HFF-Myc (cell line): ENCODE data around the gene PTPN18.
A peak's percentile ranks its signal among the peaks of the same experiment; 100 is the strongest.

Experiments used
- DNase-seq: peaks from one replicate; pipeline ENCODE4 v3.0.0-alpha.2; 2011; ENCODE audit warnings: low read depth; ENCODE audit errors: extremely low read depth
- H3K4me3 ChIP-seq: replicated peaks from 2 replicates; pipeline ENCODE4 v1.5.1; 2011; ENCODE audit warnings: low read depth, mild to moderate bottlenecking, control low read depth, low read length
- TF ChIP-seq, protein P1 (sequence below): IDR thresholded peaks from 2 replicates; pipeline ENCODE4 v1.5.1; 2012; ENCODE audit warnings: mild to moderate bottlenecking, low read depth, low read length, control low read depth; ENCODE audit errors: missing control alignments

The PTPN18 gene

DNA sequence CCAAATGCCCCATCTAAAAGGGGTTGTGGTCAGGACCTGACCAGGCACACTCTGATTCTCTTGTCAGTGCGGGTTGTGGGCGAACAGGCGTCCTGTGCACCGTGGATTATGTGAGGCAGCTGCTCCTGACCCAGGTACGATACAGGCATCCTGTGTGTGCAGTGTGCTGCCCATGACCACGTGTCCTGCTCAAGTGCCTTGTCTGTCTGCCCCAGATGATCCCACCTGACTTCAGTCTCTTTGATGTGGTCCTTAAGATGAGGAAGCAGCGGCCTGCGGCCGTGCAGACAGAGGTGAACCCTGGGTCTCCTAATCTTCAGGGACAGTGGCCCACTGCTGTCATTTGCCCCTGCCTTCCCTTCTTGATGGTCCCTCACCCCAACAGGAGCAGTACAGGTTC lies 14.6 kb downstream of the PTPN18 start:
- TF ChIP-seq, protein P1, sequence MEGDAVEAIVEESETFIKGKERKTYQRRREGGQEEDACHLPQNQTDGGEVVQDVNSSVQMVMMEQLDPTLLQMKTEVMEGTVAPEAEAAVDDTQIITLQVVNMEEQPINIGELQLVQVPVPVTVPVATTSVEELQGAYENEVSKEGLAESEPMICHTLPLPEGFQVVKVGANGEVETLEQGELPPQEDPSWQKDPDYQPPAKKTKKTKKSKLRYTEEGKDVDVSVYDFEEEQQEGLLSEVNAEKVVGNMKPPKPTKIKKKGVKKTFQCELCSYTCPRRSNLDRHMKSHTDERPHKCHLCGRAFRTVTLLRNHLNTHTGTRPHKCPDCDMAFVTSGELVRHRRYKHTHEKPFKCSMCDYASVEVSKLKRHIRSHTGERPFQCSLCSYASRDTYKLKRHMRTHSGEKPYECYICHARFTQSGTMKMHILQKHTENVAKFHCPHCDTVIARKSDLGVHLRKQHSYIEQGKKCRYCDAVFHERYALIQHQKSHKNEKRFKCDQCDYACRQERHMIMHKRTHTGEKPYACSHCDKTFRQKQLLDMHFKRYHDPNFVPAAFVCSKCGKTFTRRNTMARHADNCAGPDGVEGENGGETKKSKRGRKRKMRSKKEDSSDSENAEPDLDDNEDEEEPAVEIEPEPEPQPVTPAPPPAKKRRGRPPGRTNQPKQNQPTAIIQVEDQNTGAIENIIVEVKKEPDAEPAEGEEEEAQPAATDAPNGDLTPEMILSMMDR, result no peak
- no peak for DNase-seq
- H3K4me3 ChIP-seq, result no peak overlapping the region

DNA sequence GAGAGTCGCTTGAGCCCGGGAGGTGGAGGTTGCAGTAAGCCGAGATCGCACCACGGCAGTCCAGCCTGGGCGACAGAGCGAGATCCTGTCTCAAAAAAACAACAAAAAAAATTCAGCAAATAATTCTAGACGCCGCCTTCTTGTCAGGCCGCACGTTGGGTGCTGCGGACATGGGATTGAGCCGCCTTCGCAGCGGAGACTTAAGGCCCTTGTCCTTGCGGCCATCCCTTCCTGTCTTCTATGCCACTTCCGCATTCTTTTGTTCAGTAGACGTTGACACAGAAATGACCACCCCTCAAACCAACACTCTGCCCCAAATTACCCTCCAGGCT lies 15.8 kb downstream of the PTPN18 start:
- peak overlapping the region; percentile 87 for H3K4me3 ChIP-seq
- TF ChIP-seq, protein P1, result no peak
- DNase-seq, result no peak

DNA sequence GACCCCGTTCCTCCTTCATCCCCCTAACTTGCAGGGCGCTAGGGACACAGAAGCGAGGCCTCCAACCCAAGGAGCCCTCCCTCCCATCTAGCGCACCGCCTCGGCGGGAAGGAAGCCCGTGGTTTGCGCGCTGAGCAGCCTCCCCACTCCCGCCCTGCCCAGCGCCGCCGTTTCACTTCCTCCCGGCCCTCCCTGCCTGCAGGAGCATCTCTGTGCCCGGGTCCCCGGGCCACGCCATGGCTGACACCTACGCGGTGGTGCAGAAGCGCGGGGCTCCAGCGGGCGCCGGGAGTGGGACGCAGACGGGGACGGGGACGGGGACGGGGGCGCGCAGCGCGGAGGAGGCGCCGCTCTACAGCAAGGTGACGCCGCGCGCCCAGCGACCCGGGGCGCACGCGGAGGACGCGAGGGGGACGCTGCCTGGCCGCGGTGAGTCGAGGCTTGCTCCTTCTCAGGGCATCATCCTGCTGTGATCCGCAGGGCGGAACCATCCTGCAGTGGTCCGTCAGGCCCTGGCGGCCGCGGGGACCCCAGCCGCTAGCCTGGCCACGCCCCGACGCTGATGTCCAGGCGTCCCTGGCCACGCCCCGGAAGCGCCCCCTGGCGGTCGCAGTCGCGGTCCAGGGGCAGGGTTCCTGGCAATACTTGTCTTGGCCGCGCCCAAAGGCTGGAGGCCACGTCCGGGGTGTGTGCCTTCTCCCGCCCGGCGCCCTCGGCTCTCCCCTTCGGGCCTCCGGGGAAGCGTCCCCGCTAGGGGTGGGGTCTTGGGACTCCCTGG lies 16.4 kb downstream of the PTPN18 start:
- TF ChIP-seq, protein P1, result peak; percentile 89

DNA sequence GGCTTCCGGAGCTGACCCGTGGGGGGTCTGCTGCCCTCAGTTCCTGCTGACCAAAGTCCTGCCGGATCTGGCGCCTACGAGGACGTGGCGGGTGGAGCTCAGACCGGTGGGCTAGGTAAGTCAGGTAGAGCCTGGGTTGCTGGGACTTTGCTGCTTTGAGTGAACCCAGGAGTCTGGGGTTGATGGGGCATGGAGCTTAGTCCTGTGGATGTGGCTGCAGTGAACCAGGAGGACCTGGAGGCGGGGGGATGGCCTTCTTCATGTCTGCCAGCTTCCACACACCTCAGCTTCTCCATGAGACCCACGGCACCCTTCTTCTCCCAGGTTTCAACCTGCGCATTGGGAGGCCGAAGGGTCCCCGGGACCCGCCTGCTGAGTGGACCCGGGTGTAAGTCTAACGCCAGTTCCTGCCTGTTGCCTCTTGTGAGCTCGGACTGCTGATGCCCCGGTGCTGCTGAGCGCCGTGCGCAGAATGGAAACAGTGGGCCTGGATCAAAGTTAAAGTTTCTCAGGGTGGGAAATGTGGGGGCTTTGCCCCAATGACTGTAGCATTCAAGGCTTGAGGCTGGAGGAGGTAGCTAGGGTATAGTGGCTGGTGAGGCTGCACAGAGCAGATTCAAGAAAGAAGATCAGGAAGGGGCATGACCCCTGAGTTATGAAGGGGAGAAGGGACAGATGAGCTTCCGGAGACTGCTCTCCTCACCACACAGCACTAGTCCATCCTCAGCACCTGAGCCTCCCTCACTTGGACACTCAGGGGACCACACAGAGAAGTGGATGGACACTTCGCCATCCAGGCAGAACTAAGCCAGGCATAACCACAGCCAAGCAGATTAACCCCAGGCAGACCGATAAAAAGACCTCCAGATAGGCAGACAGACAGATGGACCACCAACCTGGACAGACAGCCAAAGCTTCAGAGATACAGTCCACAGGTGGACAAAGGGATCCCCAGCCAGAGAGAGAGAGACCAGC lies 17.3 kb downstream of the PTPN18 start:
- TF ChIP-seq, protein P1, result no peak
- DNase-seq, result no peak
- peak overlapping the region; percentile 87 for H3K4me3 ChIP-seq

More for the DNA sequence above, 16.4 kb downstream of the PTPN18 start:
- peak overlapping the region; percentile 87 for H3K4me3 ChIP-seq
- DNase-seq, result peak; percentile 59

DNA sequence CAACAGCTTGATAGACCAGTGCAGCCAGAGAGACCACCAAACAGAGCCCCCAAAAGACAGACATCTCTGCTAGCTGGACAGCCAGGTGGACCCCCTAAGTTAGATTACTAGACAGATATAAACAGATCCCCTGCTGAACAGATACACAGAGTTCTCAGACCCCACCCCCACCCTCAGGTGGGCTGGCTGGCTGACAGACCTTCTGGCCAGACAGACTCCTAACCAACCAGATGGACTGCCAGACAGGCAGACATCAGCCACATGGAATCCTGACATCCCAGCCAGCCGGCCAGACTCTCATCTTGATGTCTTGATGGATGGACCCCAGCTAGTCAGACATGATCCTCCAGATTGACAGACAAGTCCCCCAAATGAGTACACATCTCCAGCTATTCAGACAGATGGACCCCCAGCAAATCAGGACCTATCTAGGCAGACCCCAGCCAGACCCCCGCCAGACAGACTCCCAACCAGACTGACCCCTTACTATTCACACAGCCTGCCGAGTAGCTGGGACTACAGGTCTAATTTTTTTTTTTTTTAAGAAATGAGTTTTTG lies 18.0 kb downstream of the PTPN18 start:
- TF ChIP-seq, protein P1, result no peak
- peak overlapping the region; percentile 87 for H3K4me3 ChIP-seq
- DNase-seq, result no peak

DNA sequence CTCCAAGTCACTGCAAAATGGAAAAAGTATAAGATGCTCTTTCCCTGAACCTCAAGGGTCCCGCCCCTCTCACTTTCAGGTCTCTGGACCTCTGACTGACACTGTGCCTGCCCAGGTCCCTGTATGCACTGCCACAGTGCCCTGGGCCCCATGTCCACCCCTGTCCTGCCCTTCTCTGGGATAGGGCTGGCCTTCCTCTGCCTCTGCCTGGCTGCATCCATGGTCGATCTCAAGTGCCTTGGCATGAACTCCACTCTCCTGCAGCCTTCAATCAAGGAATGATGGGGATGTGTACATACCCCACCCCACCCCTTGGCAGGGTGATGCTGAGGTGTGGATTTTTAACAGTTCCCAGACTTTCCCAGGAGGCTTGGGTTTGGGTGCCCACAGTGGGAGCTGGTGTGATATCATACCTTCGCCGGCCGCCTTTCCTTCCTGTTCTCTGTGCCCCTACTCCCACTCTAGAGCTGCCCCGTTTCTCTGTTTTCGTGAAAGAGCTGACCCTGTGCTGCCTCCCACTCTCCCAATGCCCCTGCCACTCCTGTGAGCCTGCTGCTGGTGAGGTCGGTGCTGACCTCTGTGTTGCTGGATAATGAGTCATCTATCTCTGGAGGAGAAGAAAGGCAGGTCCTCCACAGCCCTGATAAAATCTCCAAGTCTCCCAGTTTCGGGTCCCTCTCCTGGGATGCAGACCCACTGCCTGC lies 18.9 kb downstream of the PTPN18 start:
- TF ChIP-seq, protein P1, result no peak
- DNase-seq, result no peak
- no peak overlapping the region for H3K4me3 ChIP-seq
